Measurements from ENCODE around the gene ZNF827. TPM values are rescaled to one million over a fixed set of nuclear protein-coding genes. Genes with fewer than 3 reads are reported as not detected.

Gene ZNF827
- total and polyA plus RNA-seq, 3 experiments from 2014 or later = 6.9 to 32.5 (median 32.2) TPM

GRCh38 chr4:145936997-145937901, 1.4 kb downstream of the ZNF827 start:
- Mint-ChIP-seq H3K27ac (peak overlapping the region in 7 of 8 donors; percentile 12 to 96 (median 89)), H3K36me3 (peaks cover 0 to 15% (median 0%) of the 10 kb centered on the region in 3 donors), H3K4me1 (peaks cover 27 to 45% (median 38%) of the 10 kb centered on the region in 3 donors), H3K9me3 (peaks cover 0 to 3% (median 0%) of the 10 kb centered on the region in 5 donors), H3K4me3 (peak overlapping the region; percentile 89 to 97 (median 96)), H3K27me3 (peaks cover 0 to 8% of the 10 kb centered on the region in 2 donors)
- ChIA-PET POLR2A (interaction anchor here (0.7 to 1.8 kb wide), 5 partner anchors 31 to 1747 kb away, joined by 3 to 11 read pairs (median 3); partner anchors contain the start of gene PRMT9), CTCF (interaction anchor here (0.9 to 1.5 kb wide), 4 partner anchors 9 to 321 kb away, joined by 3 to 4 read pairs (median 3); no protein-coding TSS in a partner anchor)
- DNase-seq = peak; percentile 23 to 65 (median 37)
- H3K36me3 ChIP-seq (ENCODE audit: insufficient read depth, low read length) = no peaks in the 10 kb centered on the region
- H3K4me3 ChIP-seq (ENCODE audit: low read length) = peak overlapping the region; percentile 93
- no peaks in the 10 kb centered on the region for H3K9me3 ChIP-seq (ENCODE audit: low read length)
- H3K27me3 ChIP-seq (ENCODE audit: insufficient read depth, low read length, poor library complexity, severe bottlenecking) = no peaks in the 10 kb centered on the region
- no peaks in the 10 kb centered on the region for H3K4me1 ChIP-seq (ENCODE audit: insufficient read depth, low read length)
- H3K27ac ChIP-seq (ENCODE audit: low read depth, low read length) = peak overlapping the region; percentile 41

- DNase-seq = peak; percentile 48 to 83 (median 71)
- H3K27me3 Mint-ChIP-seq = peaks cover 0 to 8% of the 10 kb centered on the region in 2 donors
- POLR2A ChIA-PET = interaction anchor here (0.7 to 1.8 kb wide), 4 partner anchors 30 to 1748 kb away, joined by 3 to 11 read pairs (median 4); partner anchors contain the start of gene PRMT9
- Histone ChIP-seq H3K9me3 (ENCODE audit: low read length) (no peaks in the 10 kb centered on the region), H3K4me3 (ENCODE audit: low read length) (peak overlapping the region; percentile 69), H3K27me3 (ENCODE audit: insufficient read depth, low read length, poor library complexity, severe bottlenecking) (no peaks in the 10 kb centered on the region), H3K4me1 (ENCODE audit: insufficient read depth, low read length) (no peaks in the 10 kb centered on the region), H3K27ac (ENCODE audit: low read depth, low read length) (peak overlapping the region; percentile 41), H3K36me3 (ENCODE audit: insufficient read depth, low read length) (no peaks in the 10 kb centered on the region)
- H3K36me3 Mint-ChIP-seq = peaks cover 0 to 15% (median 0%) of the 10 kb centered on the region in 3 donors
- peaks cover 29 to 53% (median 42%) of the 10 kb centered on the region in 3 donors for H3K4me1 Mint-ChIP-seq
- H3K4me3 Mint-ChIP-seq = peak overlapping the region; percentile 88 to 97 (median 96)
- CTCF ChIA-PET = interaction anchor here (0.9 to 1.5 kb wide), 6 partner anchors 9 to 320 kb away, joined by 3 to 4 read pairs (median 3); no protein-coding TSS in a partner anchor
- peaks cover 0 to 3% (median 0%) of the 10 kb centered on the region in 5 donors for H3K9me3 Mint-ChIP-seq
- H3K27ac Mint-ChIP-seq = peak overlapping the region; percentile 75 to 98 (median 96)
Measured at GRCh38 chr4:145936142-145936996, 2.3 kb downstream of the ZNF827 start.

DNA sequence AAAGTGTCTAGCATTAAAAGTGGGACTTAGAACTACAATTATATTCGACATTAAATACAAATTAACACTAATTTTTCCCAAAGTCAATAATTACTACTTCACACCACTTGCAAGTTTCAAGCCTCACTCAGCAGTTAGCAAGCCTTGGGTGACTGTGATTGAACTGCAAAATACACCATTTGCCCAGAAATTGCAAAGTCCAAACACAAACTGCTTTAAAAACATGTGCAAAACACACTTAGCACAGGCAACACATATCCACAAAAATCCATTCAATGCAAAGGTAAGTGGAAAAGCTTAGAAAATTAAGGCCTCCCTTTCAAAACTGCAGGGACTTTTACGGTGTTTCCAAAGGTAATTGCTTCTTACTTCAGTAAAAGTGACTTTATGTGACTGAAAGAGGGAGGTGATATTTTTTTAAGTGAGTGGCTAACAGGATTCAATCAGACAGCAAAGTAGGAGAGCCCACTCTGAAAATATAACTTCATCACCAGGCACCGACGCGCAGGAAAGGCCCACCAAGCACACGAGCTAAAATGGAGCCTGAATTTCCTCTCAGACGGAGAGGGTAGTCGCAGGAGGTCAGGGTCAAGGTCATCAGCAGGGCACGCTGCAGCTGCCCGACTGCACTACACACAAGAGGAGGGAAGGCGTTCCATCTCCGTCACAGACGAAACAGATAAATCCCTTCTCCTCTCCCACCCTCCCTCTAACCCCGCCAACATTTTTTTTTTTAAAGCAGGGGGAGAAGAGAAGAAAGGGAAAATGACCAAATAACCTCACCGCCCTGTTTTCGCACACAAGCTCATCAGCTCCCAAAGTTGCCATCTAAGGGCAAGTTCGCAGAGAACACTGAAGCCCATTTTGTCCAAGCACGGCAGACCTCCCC, 3.1 kb downstream of the ZNF827 start:
- H3K9me3 ChIP-seq (ENCODE audit: low read length) = no peaks in the 10 kb centered on the region
- no peaks in the 10 kb centered on the region for H3K4me1 ChIP-seq (ENCODE audit: insufficient read depth, low read length)
- H3K27ac ChIP-seq (ENCODE audit: low read depth, low read length) = peak overlapping the region; percentile 22
- H3K36me3 Mint-ChIP-seq = peaks cover 0 to 15% (median 0%) of the 10 kb centered on the region in 3 donors
- H3K4me3 Mint-ChIP-seq = peak overlapping the region; percentile 88 to 97 (median 96)
- H3K9me3 Mint-ChIP-seq = peaks cover 0 to 3% (median 0%) of the 10 kb centered on the region in 5 donors
- peak overlapping the region; percentile 69 for H3K4me3 ChIP-seq (ENCODE audit: low read length)
- H3K4me1 Mint-ChIP-seq = peaks cover 31 to 62% (median 51%) of the 10 kb centered on the region in 3 donors
- peak overlapping the region; percentile 75 to 98 (median 96) for H3K27ac Mint-ChIP-seq
- H3K27me3 Mint-ChIP-seq = peaks cover 0 to 8% of the 10 kb centered on the region in 2 donors
- H3K27me3 ChIP-seq (ENCODE audit: insufficient read depth, low read length, poor library complexity, severe bottlenecking) = no peaks in the 10 kb centered on the region
- peak in 3 of 5 donors; percentile 9 to 45 (median 37) for DNase-seq
- ChIA-PET CTCF (interaction anchor here (1.3 kb wide), 2 partner anchors 17 to 20 kb away, joined by 3 read pairs; no protein-coding TSS in a partner anchor), POLR2A (no interaction called here)
- no peaks in the 10 kb centered on the region for H3K36me3 ChIP-seq (ENCODE audit: insufficient read depth, low read length)

GRCh38 chr4:145934434-145935047, 4.1 kb downstream of the ZNF827 start:
- ChIA-PET CTCF (no interaction called here), POLR2A (no interaction called here)
- no peaks in the 10 kb centered on the region for H3K36me3 ChIP-seq (ENCODE audit: insufficient read depth, low read length)
- no peak overlapping the region for H3K27ac ChIP-seq (ENCODE audit: low read depth, low read length)
- H3K4me3 Mint-ChIP-seq = peak overlapping the region; percentile 34 to 97 (median 91)
- peak overlapping the region; percentile 75 to 98 (median 96) for H3K27ac Mint-ChIP-seq
- peaks cover 0 to 3% (median 0%) of the 10 kb centered on the region in 5 donors for H3K9me3 Mint-ChIP-seq
- H3K27me3 ChIP-seq (ENCODE audit: insufficient read depth, low read length, poor library complexity, severe bottlenecking) = no peaks in the 10 kb centered on the region
- H3K4me1 ChIP-seq (ENCODE audit: insufficient read depth, low read length) = no peaks in the 10 kb centered on the region
- no peak for DNase-seq
- H3K36me3 Mint-ChIP-seq = peaks cover 0 to 15% (median 0%) of the 10 kb centered on the region in 3 donors
- H3K4me3 ChIP-seq (ENCODE audit: low read length) = no peak overlapping the region
- peaks cover 37 to 70% (median 59%) of the 10 kb centered on the region in 3 donors for H3K4me1 Mint-ChIP-seq
- no peaks in the 10 kb centered on the region for H3K9me3 ChIP-seq (ENCODE audit: low read length)
- peaks cover 0 to 8% of the 10 kb centered on the region in 2 donors for H3K27me3 Mint-ChIP-seq

DNA sequence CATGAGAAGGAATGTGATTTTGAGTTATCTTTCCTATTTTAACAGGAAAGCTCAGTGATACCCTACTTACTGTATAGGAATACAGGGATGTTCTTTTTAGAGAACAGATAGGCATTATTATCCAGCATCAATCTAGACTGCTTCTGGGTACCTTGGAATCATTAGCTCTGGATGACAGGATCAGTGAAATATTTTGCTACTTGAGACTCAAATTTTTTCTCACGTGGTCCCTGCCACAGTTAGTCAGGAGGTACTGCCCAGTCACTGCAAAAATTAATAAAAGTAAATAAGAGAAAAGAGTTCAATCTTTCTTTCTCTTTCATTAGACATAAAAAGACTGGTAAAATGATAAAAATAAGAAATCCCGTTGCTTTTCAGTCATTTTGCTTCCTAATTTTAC, 5.5 kb downstream of the ZNF827 start:
- no peaks in the 10 kb centered on the region for H3K4me1 ChIP-seq (ENCODE audit: insufficient read depth, low read length)
- no peaks in the 10 kb centered on the region for H3K9me3 ChIP-seq (ENCODE audit: low read length)
- no peaks in the 10 kb centered on the region for H3K27me3 ChIP-seq (ENCODE audit: insufficient read depth, low read length, poor library complexity, severe bottlenecking)
- peaks cover 0 to 11% (median 0%) of the 10 kb centered on the region in 3 donors for H3K36me3 Mint-ChIP-seq
- H3K4me1 Mint-ChIP-seq = peaks cover 33 to 70% (median 49%) of the 10 kb centered on the region in 3 donors
- no peak overlapping the region for H3K4me3 ChIP-seq (ENCODE audit: low read length)
- peaks cover 0 to 2% of the 10 kb centered on the region in 2 donors for H3K27me3 Mint-ChIP-seq
- no peaks in the 10 kb centered on the region for H3K36me3 ChIP-seq (ENCODE audit: insufficient read depth, low read length)
- POLR2A ChIA-PET = no interaction called here
- peak overlapping the region in 2 of 8 donors; percentile 25 to 75 for H3K27ac Mint-ChIP-seq
- peak overlapping the region in 1 of 7 donors; percentile 13 for H3K4me3 Mint-ChIP-seq
- no peaks in the 10 kb centered on the region for H3K9me3 Mint-ChIP-seq
- CTCF ChIA-PET = interaction anchor here (0.6 kb wide), 1 partner anchor 12 kb away, joined by 4 read pairs; no protein-coding TSS in a partner anchor
- DNase-seq = no peak
- no peak overlapping the region for H3K27ac ChIP-seq (ENCODE audit: low read depth, low read length)

DNA sequence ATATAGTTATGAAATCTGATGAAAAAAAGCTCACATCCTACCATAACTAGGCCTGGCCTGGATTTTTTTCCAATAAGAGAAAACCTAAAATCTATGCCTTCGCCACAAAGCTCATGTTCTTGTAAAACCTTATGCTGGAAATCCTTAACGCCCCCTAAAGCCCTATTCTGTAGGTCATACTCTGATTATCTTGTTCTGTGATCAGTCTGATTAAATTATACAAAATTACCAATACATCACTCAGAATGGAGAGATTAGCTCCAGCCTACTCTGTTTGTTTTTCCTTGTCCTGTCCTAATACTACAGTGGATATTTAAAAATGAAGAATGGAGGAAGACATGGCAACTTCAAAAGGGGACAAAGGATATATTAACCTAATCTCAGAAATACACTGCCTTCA, 7.2 kb downstream of the ZNF827 start:
- peaks cover 0 to 1% of the 10 kb centered on the region in 2 donors for H3K27me3 Mint-ChIP-seq
- POLR2A ChIA-PET = no interaction called here
- peak overlapping the region in 2 of 8 donors; percentile 17 to 18 for H3K27ac Mint-ChIP-seq
- no peak overlapping the region for H3K4me3 Mint-ChIP-seq
- Histone ChIP-seq H3K4me1 (ENCODE audit: insufficient read depth, low read length) (no peaks in the 10 kb centered on the region), H3K27me3 (ENCODE audit: insufficient read depth, low read length, poor library complexity, severe bottlenecking) (no peaks in the 10 kb centered on the region), H3K4me3 (ENCODE audit: low read length) (no peak overlapping the region), H3K36me3 (ENCODE audit: insufficient read depth, low read length) (no peaks in the 10 kb centered on the region), H3K9me3 (ENCODE audit: low read length) (no peaks in the 10 kb centered on the region), H3K27ac (ENCODE audit: low read depth, low read length) (no peak overlapping the region)
- CTCF ChIA-PET = interaction anchor here (1.0 kb wide), 1 partner anchor 17 kb away, joined by 3 read pairs; no protein-coding TSS in a partner anchor
- H3K36me3 Mint-ChIP-seq = peaks cover 0 to 7% (median 1%) of the 10 kb centered on the region in 3 donors
- no peak for DNase-seq
- H3K9me3 Mint-ChIP-seq = no peaks in the 10 kb centered on the region
- H3K4me1 Mint-ChIP-seq = peaks cover 33 to 76% (median 62%) of the 10 kb centered on the region in 3 donors
